Measurements from ENCODE around the gene ATXN7L2. TPM values are rescaled to one million over a fixed set of nuclear protein-coding genes. Genes with fewer than 3 reads are reported as not detected.
"Not testable (repeated sequence)": the region's sequence is repeated elsewhere in the genome, so short reads cannot be mapped to it uniquely, and the experiment has no call there.

Gene ATXN7L2
- total RNA-seq, result 4.1 TPM

GRCh38 chr1:109483672-109484518, at the start of gene ATXN7L2:
Gene ATXN7L2, plus strand, starts transcription at chr1:109483905. Its CDS starts 49 bp downstream, at chr1:109483954.
- DNase-seq, result peak; percentile 95

GRCh38 chr1:109434484-109434883, 49.2 kb upstream of the ATXN7L2 start:
- no peak for DNase-seq

- no peak for DNase-seq
Measured at GRCh38 chr1:109438798-109439297, 44.9 kb upstream of the ATXN7L2 start.

- DNase-seq, result no peak
Measured at GRCh38 chr1:109441069-109441468, 42.6 kb upstream of the ATXN7L2 start.

- no peak for DNase-seq
Measured at GRCh38 chr1:109443476-109443875, 40.2 kb upstream of the ATXN7L2 start.

- no peak for DNase-seq
Measured at GRCh38 chr1:109444346-109444745, 39.4 kb upstream of the ATXN7L2 start.

GRCh38 chr1:109445949-109446695, 37.6 kb upstream of the ATXN7L2 start:
- not testable (repeated sequence) for DNase-seq

GRCh38 chr1:109447524-109447923, 36.2 kb upstream of the ATXN7L2 start:
- DNase-seq, result no peak

- no peak for DNase-seq
Measured at GRCh38 chr1:109454497-109455133, 29.1 kb upstream of the ATXN7L2 start.

GRCh38 chr1:109457819-109458218, 25.9 kb upstream of the ATXN7L2 start:
- no peak for DNase-seq

GRCh38 chr1:109466125-109466451, 17.6 kb upstream of the ATXN7L2 start:
- DNase-seq, result no peak

GRCh38 chr1:109466452-109467300, 17.0 kb upstream of the ATXN7L2 start, which contains the start of gene SYPL2:
Gene SYPL2, plus strand, starts transcription at chr1:109466546. Its CDS starts 298 bp downstream, at chr1:109466844.
- no peak for DNase-seq

GRCh38 chr1:109467301-109467777, 16.4 kb upstream of the ATXN7L2 start:
- DNase-seq, result no peak

GRCh38 chr1:109468061-109468460, 15.6 kb upstream of the ATXN7L2 start:
- no peak for DNase-seq

GRCh38 chr1:109468903-109469302, 14.8 kb upstream of the ATXN7L2 start:
- DNase-seq, result no peak

- DNase-seq, result no peak
Measured at GRCh38 chr1:109470245-109470644, 13.5 kb upstream of the ATXN7L2 start.

GRCh38 chr1:109472779-109473178, 10.9 kb upstream of the ATXN7L2 start:
- no peak for DNase-seq

- not testable (repeated sequence) for DNase-seq
Measured at GRCh38 chr1:109473284-109474057, 10.2 kb upstream of the ATXN7L2 start.

- no peak for DNase-seq
Measured at GRCh38 chr1:109474697-109475096, 9.0 kb upstream of the ATXN7L2 start.

- DNase-seq, result no peak
Measured at GRCh38 chr1:109475261-109475660, 8.4 kb upstream of the ATXN7L2 start.

GRCh38 chr1:109476825-109477224, 6.9 kb upstream of the ATXN7L2 start:
- no peak for DNase-seq

Data from occipital lobe (tissue), 2 donors.